HFFc6 (cell line): ENCODE data around the gene NUP98. TPM values are rescaled to one million over a fixed set of nuclear protein-coding genes. Genes with fewer than 3 reads are reported as not detected.

Experiments used
- DNase-seq: peaks from one replicate; pipeline ENCODE4 v3.0.0-alpha.2; 2018
- H3K27ac Mint-ChIP-seq: 2 replicates; pipeline ENCODE4 v1.8.0; 2020; ENCODE audit warnings: mild to moderate bottlenecking, mixed read lengths
- H3K27me3 Mint-ChIP-seq: 2 replicates; pipeline ENCODE4 v1.8.0; 2021; ENCODE audit warnings: mild to moderate bottlenecking, moderate library complexity, mixed read lengths; ENCODE audit not compliant: insufficient read depth
- H3K36me3 Mint-ChIP-seq: 2 replicates; pipeline ENCODE4 v1.8.0; 2021; ENCODE audit warnings: low read depth, mixed read lengths
- H3K4me1 Mint-ChIP-seq: 2 replicates; pipeline ENCODE4 v1.8.0; 2020; ENCODE audit warnings: low read depth, mixed read lengths
- H3K4me3 Mint-ChIP-seq: 2 replicates; pipeline ENCODE4 v1.8.0; 2020; ENCODE audit warnings: mild to moderate bottlenecking, moderate library complexity, mixed read lengths
- H3K9me3 Mint-ChIP-seq: 2 replicates; pipeline ENCODE4 v1.8.0; 2020; ENCODE audit warnings: mild to moderate bottlenecking, mixed read lengths
- total RNA-seq, 6 experiments: library from RNA; stranded (reverse); fragmentation: NEBNext Ultra II Directional; extraction: Animal tissue kit (Norgen Biotek cat#: 25700); gene quantifications; 2 replicates in 1 of 6; 3 replicates in 5 of 6; pipeline ENCODE4 v1.2.3, GENCODE V29; 2021
- TF ChIP-seq, protein P1 (sequence below): fragments of 200-600 bp; sonication (generic); IDR thresholded peaks from 2 replicates; pipeline ENCODE4 v1.5.0; 2021; ENCODE audit warnings: antibody characterized with exemption, mild to moderate bottlenecking

The NUP98 gene
- total RNA-seq, 6 experiments from 2014 or later, result 81.4 to 96.7 (median 85.6) TPM

DNA sequence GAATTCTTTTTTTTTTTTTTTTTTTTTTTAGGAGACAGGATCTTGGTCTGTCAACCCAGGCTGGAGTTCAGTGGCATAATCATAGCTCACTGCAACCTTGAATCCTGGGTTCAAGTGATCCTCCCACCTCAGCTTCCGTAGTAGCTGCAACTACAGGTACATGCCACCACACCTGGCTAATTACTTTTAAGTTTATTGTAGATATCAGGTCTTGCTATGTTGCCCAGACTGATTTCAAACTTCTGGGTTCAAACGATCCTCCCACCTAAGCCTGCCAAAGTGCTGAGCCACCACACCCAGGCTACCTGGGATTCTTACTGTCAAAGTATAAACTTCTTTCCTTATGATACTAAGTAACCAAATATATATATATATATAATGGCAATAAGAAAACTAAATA lies 75.3 kb downstream of the NUP98 start:
- H3K27ac Mint-ChIP-seq, result peak overlapping the region; percentile 92
- TF ChIP-seq, protein P1, sequence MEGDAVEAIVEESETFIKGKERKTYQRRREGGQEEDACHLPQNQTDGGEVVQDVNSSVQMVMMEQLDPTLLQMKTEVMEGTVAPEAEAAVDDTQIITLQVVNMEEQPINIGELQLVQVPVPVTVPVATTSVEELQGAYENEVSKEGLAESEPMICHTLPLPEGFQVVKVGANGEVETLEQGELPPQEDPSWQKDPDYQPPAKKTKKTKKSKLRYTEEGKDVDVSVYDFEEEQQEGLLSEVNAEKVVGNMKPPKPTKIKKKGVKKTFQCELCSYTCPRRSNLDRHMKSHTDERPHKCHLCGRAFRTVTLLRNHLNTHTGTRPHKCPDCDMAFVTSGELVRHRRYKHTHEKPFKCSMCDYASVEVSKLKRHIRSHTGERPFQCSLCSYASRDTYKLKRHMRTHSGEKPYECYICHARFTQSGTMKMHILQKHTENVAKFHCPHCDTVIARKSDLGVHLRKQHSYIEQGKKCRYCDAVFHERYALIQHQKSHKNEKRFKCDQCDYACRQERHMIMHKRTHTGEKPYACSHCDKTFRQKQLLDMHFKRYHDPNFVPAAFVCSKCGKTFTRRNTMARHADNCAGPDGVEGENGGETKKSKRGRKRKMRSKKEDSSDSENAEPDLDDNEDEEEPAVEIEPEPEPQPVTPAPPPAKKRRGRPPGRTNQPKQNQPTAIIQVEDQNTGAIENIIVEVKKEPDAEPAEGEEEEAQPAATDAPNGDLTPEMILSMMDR, result no peak

DNA sequence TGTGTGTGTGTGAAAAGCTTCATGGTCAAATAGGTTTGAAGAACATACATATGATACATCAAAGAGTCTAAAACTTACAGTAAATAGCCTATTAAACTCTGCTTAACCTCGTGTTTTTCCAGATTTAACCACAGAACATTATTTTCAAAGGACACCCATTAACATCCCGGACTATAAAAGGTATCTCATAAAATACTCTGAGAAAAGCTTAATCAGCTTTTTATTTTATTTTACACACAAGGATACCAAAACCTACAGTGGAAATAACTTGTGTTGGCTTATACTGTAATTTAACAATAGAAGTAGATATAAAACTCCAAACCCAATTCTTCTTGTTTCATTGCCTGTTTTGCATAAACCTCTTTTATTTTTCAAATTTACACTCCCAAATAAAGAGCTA lies 76.4 kb downstream of the NUP98 start:
- TF ChIP-seq, protein P1, result no peak
- no peak overlapping the region; the same call in 1 of the 2 replicates for H3K27ac Mint-ChIP-seq
- no peak overlapping the region for H3K4me3 Mint-ChIP-seq
- H3K36me3 Mint-ChIP-seq, result peaks cover 50% of the 10 kb centered on the region
- DNase-seq, result no peak
- no peaks in the 10 kb centered on the region; the same call in 1 of the 2 replicates for H3K27me3 Mint-ChIP-seq
- peaks cover 34% of the 10 kb centered on the region for H3K4me1 Mint-ChIP-seq
- H3K9me3 Mint-ChIP-seq, result no peaks in the 10 kb centered on the region

More for the DNA sequence above, 75.3 kb downstream of the NUP98 start:
- Mint-ChIP-seq H3K4me3 (no peak overlapping the region; the same call in 1 of the 2 replicates), H3K9me3 (no peaks in the 10 kb centered on the region), H3K27me3 (no peaks in the 10 kb centered on the region; the same call in 1 of the 2 replicates), H3K36me3 (peaks cover 56% of the 10 kb centered on the region), H3K4me1 (peaks cover 34% of the 10 kb centered on the region)
- DNase-seq, result no peak

- peaks cover 3% of the 10 kb centered on the region; the same call in 1 of the 2 replicates for H3K27me3 Mint-ChIP-seq
- peaks cover 55% of the 10 kb centered on the region for H3K36me3 Mint-ChIP-seq
- H3K27ac Mint-ChIP-seq, result no peak overlapping the region
- H3K4me3 Mint-ChIP-seq, result no peak overlapping the region
- TF ChIP-seq, protein P1, result no peak
- peaks cover 31% of the 10 kb centered on the region for H3K4me1 Mint-ChIP-seq
- no peaks in the 10 kb centered on the region for H3K9me3 Mint-ChIP-seq
- no peak for DNase-seq
Measured at GRCh38 chr11:3712274-3712673, 85.1 kb downstream of the NUP98 start.

DNA sequence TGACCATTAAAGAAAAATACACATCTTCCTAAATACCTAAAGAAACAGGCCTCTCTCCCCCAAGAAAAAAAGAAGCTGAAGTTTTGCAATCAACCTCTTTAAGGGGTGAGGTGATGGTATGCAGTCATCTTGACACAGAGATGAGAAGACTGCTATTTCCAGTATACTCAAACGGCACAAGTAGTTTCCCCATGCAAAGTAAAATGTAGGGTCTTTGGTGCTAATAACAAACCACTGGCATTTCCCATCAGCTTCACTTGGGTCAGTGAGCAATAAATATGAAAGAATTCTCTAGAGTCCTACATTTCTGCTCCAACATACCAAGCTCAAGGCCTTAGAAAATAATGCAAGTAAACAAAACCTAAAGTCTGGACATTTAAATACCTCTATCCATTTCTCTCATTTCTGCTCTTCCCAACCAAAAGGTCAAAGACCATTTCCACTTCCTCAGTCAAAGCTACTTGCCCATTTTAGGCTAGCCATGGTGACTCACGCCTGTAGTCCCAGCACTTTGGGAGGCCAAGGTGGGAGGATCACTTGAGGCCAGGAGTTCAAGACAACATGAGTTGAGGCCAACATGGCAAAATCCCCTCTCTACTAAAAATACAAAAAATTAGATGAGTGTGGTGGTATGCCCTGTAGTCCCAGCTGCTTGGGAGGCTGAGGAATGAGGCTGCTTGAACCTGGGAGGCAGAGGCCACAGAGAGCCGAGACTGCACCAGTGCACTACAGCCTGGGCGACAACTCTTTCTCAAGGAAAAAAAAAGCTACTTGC lies 86.7 kb downstream of the NUP98 start:
- H3K4me3 Mint-ChIP-seq, result no peak overlapping the region
- no peak for DNase-seq
- TF ChIP-seq, protein P1, result no peak
- H3K9me3 Mint-ChIP-seq, result no peaks in the 10 kb centered on the region
- H3K27me3 Mint-ChIP-seq, result peaks cover 3% of the 10 kb centered on the region; the same call in 1 of the 2 replicates
- H3K27ac Mint-ChIP-seq, result peak overlapping the region; percentile 65
- H3K4me1 Mint-ChIP-seq, result peaks cover 43% of the 10 kb centered on the region
- peaks cover 53% of the 10 kb centered on the region for H3K36me3 Mint-ChIP-seq

DNA sequence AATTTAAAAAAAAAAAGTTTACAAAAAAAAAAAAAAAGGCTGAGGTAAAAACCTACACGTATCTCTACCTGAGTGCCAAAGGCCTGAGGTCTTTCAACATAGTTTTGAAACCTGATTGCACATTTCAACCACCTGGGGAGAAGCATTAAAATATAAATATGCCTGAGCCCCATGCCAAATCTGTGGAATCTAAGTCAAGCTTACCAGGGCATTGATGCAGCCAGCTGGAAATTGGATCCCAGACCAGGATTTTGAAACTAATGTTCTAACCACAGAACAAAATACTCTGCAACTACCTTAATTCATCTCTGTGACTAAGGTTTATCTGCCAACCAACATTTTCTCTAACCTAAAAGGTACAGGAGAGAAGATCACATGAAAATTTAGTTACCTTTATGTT lies 87.4 kb downstream of the NUP98 start:
- TF ChIP-seq, protein P1, result no peak
- DNase-seq, result no peak
- H3K4me1 Mint-ChIP-seq, result peaks cover 43% of the 10 kb centered on the region
- H3K27me3 Mint-ChIP-seq, result peaks cover 3% of the 10 kb centered on the region; the same call in 1 of the 2 replicates
- H3K9me3 Mint-ChIP-seq, result no peaks in the 10 kb centered on the region
- no peak overlapping the region for H3K4me3 Mint-ChIP-seq
- H3K36me3 Mint-ChIP-seq, result peaks cover 56% of the 10 kb centered on the region
- H3K27ac Mint-ChIP-seq, result no peak overlapping the region; the same call in 1 of the 2 replicates
